ENCODE results near the gene MS4A4E.
A peak's percentile ranks its signal among the peaks of the same experiment; 100 is the strongest.

MS4A4E gene

GRCh38 chr11:60261014-60261413, 18.1 kb upstream of the MS4A4E start:
- ChIA-PET CTCF (no interaction called here), POLR2A (no interaction called here)
- H3K4me1 ChIP-seq (ENCODE audit: control insufficient read depth, insufficient read depth, low read length) = no peaks in the 10 kb centered on the region
- no peaks in the 10 kb centered on the region for H3K36me3 ChIP-seq (ENCODE audit: control insufficient read depth in 2 of 2, insufficient read depth in 1 of 2, low read length in 2 of 2)
- H3K9me3 ChIP-seq (ENCODE audit: control insufficient read depth, insufficient read depth, low read depth, low read length) = no peaks in the 10 kb centered on the region
- TF ChIP-seq ZBTB6 (tag by site-specific recombination; IDR thresholded peaks at IDR 0.05) = no peak
- TF ChIP-seq SP7 (tag by site-specific recombination; IDR thresholded peaks at IDR 0.05) = no peak
- TF ChIP-seq ZNF610 (tag by site-specific recombination; IDR thresholded peaks at IDR 0.05; ENCODE audit: borderline replicate concordance) = no peak
- TF ChIP-seq ZNF510 (tag by site-specific recombination; IDR thresholded peaks at IDR 0.05; ENCODE audit: insufficient replicate concordance) = no peak
- TF ChIP-seq ZNF48 (tag by site-specific recombination; IDR thresholded peaks at IDR 0.05) = no peak
- peak; percentile 62 for TF ChIP-seq SETDB1 (IDR thresholded peaks at IDR 0.05; ENCODE audit: insufficient read length, low read length)
- no peak for TF ChIP-seq ZIC2 (tag by site-specific recombination; IDR thresholded peaks at IDR 0.05)
- no peak overlapping the region for H3K27ac ChIP-seq (ENCODE audit: extremely low read depth, low read depth, low read length)
- H3K4me3 ChIP-seq (ENCODE audit: low read depth, low read length) = no peak overlapping the region

- H3K27ac ChIP-seq (ENCODE audit: extremely low read depth, low read depth, low read length) = no peak overlapping the region
- no peaks in the 10 kb centered on the region for H3K9me3 ChIP-seq (ENCODE audit: control insufficient read depth, insufficient read depth, low read depth, low read length)
- no peaks in the 10 kb centered on the region for H3K36me3 ChIP-seq (ENCODE audit: control insufficient read depth in 2 of 2, insufficient read depth in 1 of 2, low read length in 2 of 2)
- TF ChIP-seq ZSCAN4 (tag by site-specific recombination; IDR thresholded peaks at IDR 0.05) (no peak), ZIC2 (tag by site-specific recombination; IDR thresholded peaks at IDR 0.05) (no peak), ZNF664 (tag by site-specific recombination; IDR thresholded peaks at IDR 0.05) (no peak), ZNF280D (tag by site-specific recombination; IDR thresholded peaks at IDR 0.05) (no peak), ZBTB7A (tag by site-specific recombination; IDR thresholded peaks at IDR 0.05; ENCODE audit: low read depth) (no peak), ZNF596 (tag by site-specific recombination; IDR thresholded peaks at IDR 0.05) (no peak), ZNF223 (tag by site-specific recombination; IDR thresholded peaks at IDR 0.05) (no peak), WT1 (tag by site-specific recombination; IDR thresholded peaks at IDR 0.05) (no peak)
- no peak overlapping the region for H3K4me3 ChIP-seq (ENCODE audit: low read depth, low read length)
- no peaks in the 10 kb centered on the region for H3K4me1 ChIP-seq (ENCODE audit: control insufficient read depth, insufficient read depth, low read length)
- POLR2A ChIA-PET = no interaction called here
- CTCF ChIA-PET = no interaction called here
Measured at GRCh38 chr11:60257956-60258722, 15.2 kb upstream of the MS4A4E start.

Measured in HEK293 (cell line).